NCI-H2171 treated with DMSO at 0.1 percent for 48 hours (cell line): Measurements from ENCODE around the gene PCSK6.
"Not testable (repeated sequence)": the region's sequence is repeated elsewhere in the genome, so short reads cannot be mapped to it uniquely, and the experiment has no call there.

Experiments used
- DNase-seq: peaks from one replicate; lab custom pipeline; 2025; lab: John Stamatoyannopoulos, UW

PCSK6 gene

GRCh38 chr15:101376615-101377395 lies 112.7 kb downstream of the PCSK6 start:
- no peak for DNase-seq

- not testable (repeated sequence) for DNase-seq
These were observed 114.5 kb downstream of the PCSK6 start for GRCh38 chr15:101375006-101375405.

GRCh38 chr15:101374326-101374725 lies 115.2 kb downstream of the PCSK6 start:
- no peak for DNase-seq

- no peak for DNase-seq
These were observed 115.9 kb downstream of the PCSK6 start for GRCh38 chr15:101373577-101373976.

- DNase-seq: no peak
These were observed 116.5 kb downstream of the PCSK6 start for GRCh38 chr15:101372960-101373525.

GRCh38 chr15:101372149-101372577 lies 117.3 kb downstream of the PCSK6 start:
- DNase-seq: no peak

- DNase-seq: no peak
These were observed 118.0 kb downstream of the PCSK6 start for GRCh38 chr15:101371519-101371918.

- DNase-seq: no peak
These were observed 118.4 kb downstream of the PCSK6 start for GRCh38 chr15:101371081-101371480.

- DNase-seq: no peak
These were observed 119.0 kb downstream of the PCSK6 start for GRCh38 chr15:101370330-101371024.

GRCh38 chr15:101369676-101370075 lies 119.8 kb downstream of the PCSK6 start:
- no peak for DNase-seq

GRCh38 chr15:101368861-101369642 lies 120.5 kb downstream of the PCSK6 start:
- DNase-seq: no peak

- DNase-seq: no peak
These were observed 121.3 kb downstream of the PCSK6 start for GRCh38 chr15:101368086-101368780.

GRCh38 chr15:101366853-101367252 lies 122.7 kb downstream of the PCSK6 start:
- no peak for DNase-seq

- no peak for DNase-seq
These were observed 126.4 kb downstream of the PCSK6 start for GRCh38 chr15:101362986-101363566.

GRCh38 chr15:101362359-101362758 lies 127.1 kb downstream of the PCSK6 start:
- no peak for DNase-seq

GRCh38 chr15:101361418-101361817 lies 128.1 kb downstream of the PCSK6 start:
- no peak for DNase-seq

GRCh38 chr15:101359365-101359947 lies 130.1 kb downstream of the PCSK6 start:
- DNase-seq: peak; percentile 64

- peak; percentile 24 for DNase-seq
These were observed 130.6 kb downstream of the PCSK6 start for GRCh38 chr15:101358895-101359294.

GRCh38 chr15:101357885-101358284 lies 131.6 kb downstream of the PCSK6 start:
- DNase-seq: no peak

GRCh38 chr15:101357333-101357732 lies 132.2 kb downstream of the PCSK6 start:
- DNase-seq: no peak
